Glutamatergic neuron (in vitro differentiated cells): Measurements from ENCODE around the gene RNF208. TPM values are rescaled to one million over a fixed set of nuclear protein-coding genes. Genes with fewer than 3 reads are reported as not detected.
A peak's percentile ranks its signal among the peaks of the same experiment; 100 is the strongest.

Experiments
- DNase-seq: peaks from one replicate; pipeline ENCODE4 v3.0.0; 2022
- H3K27ac Mint-ChIP-seq: one replicate; pipeline ENCODE4 v1.8.0; 2020; ENCODE audit warnings: mild to moderate bottlenecking, mixed read lengths, inconsistent platforms; ENCODE audit not compliant: unreplicated experiment
- H3K27me3 Mint-ChIP-seq: one replicate; pipeline ENCODE4 v1.8.0; 2020; ENCODE audit warnings: mild to moderate bottlenecking, moderate library complexity, mixed read lengths, inconsistent platforms; ENCODE audit not compliant: unreplicated experiment
- H3K36me3 Mint-ChIP-seq: one replicate; pipeline ENCODE4 v1.8.0; 2020; ENCODE audit warnings: mild to moderate bottlenecking, mixed read lengths, inconsistent platforms; ENCODE audit not compliant: unreplicated experiment
- H3K4me1 Mint-ChIP-seq: one replicate; pipeline ENCODE4 v1.8.0; 2020; ENCODE audit warnings: mild to moderate bottlenecking, low read depth, mixed read lengths, inconsistent platforms; ENCODE audit not compliant: unreplicated experiment
- H3K4me3 Mint-ChIP-seq: one replicate; pipeline ENCODE4 v1.8.0; 2020; ENCODE audit warnings: mild to moderate bottlenecking, mixed read lengths, inconsistent platforms; ENCODE audit not compliant: unreplicated experiment
- H3K9me3 Mint-ChIP-seq: one replicate; pipeline ENCODE4 v1.8.0; 2020; ENCODE audit warnings: mild to moderate bottlenecking, moderate library complexity, mixed read lengths, inconsistent platforms; ENCODE audit not compliant: unreplicated experiment
- CTCF ChIP-seq: fragments of 200-600 bp; sonication (generic); IDR thresholded peaks from one replicate; pipeline ENCODE4 v1.5.0; 2021; ENCODE audit not compliant: partially characterized antibody, unreplicated experiment
- total RNA-seq: library from RNA; stranded (reverse); fragmentation: NEBNext Ultra II Directional; extraction: Animal tissue kit (Norgen Biotek cat#: 25700); gene quantifications from one replicate; pipeline ENCODE4 v1.2.1, GENCODE V29; 2021; ENCODE audit not compliant: unreplicated experiment

The RNF208 gene
- total RNA-seq, 1 donor from 2014 or later, result 24.8 TPM

- peaks cover 3% of the 10 kb centered on the region for H3K27me3 Mint-ChIP-seq
- peak within 1 kb of the TSS; percentile 97 for H3K4me3 Mint-ChIP-seq
- DNase-seq, result peak; percentile 96
- peaks cover 12% of the 10 kb centered on the region for H3K9me3 Mint-ChIP-seq
- peaks cover 5% of the 10 kb centered on the region for H3K36me3 Mint-ChIP-seq
- H3K4me1 Mint-ChIP-seq, result peaks cover 13% of the 10 kb centered on the region
- TF ChIP-seq CTCF, result no peak
- peak within 1 kb of the TSS; percentile 85 for H3K27ac Mint-ChIP-seq
Measured at GRCh38 chr9:137205126-137206069, 16.6 kb downstream of the RNF208 start, which contains the start of the genes NDOR1 and TMEM203. TSS of gene NDOR1 (plus strand) at chr9:137205700. CDS start at chr9:137205778, 78 bp downstream. TSS of gene TMEM203 (minus strand) at chr9:137205648. CDS start at chr9:137205414, 234 bp downstream.

GRCh38 chr9:137204731-137205125 lies 17.3 kb downstream of the RNF208 start:
- Mint-ChIP-seq H3K27me3 (peaks cover 3% of the 10 kb centered on the region), H3K9me3 (peaks cover 12% of the 10 kb centered on the region), H3K4me1 (peaks cover 13% of the 10 kb centered on the region), H3K4me3 (peak overlapping the region; percentile 97), H3K27ac (peak overlapping the region; percentile 85), H3K36me3 (peaks cover 5% of the 10 kb centered on the region)
- no peak for TF ChIP-seq CTCF
- no peak for DNase-seq

GRCh38 chr9:137202966-137203365 lies 19.1 kb downstream of the RNF208 start:
- Mint-ChIP-seq H3K9me3 (peaks cover 12% of the 10 kb centered on the region), H3K27me3 (peaks cover 5% of the 10 kb centered on the region), H3K36me3 (peaks cover 5% of the 10 kb centered on the region), H3K27ac (no peak overlapping the region), H3K4me3 (peak overlapping the region; percentile 15), H3K4me1 (peaks cover 13% of the 10 kb centered on the region)
- TF ChIP-seq CTCF, result no peak
- DNase-seq, result no peak

- no peak for TF ChIP-seq CTCF
- H3K4me1 Mint-ChIP-seq, result peaks cover 8% of the 10 kb centered on the region
- peak overlapping the region; percentile 82 for H3K27ac Mint-ChIP-seq
- H3K4me3 Mint-ChIP-seq, result peak overlapping the region; percentile 86
- DNase-seq, result no peak
- peaks cover 5% of the 10 kb centered on the region for H3K27me3 Mint-ChIP-seq
- no peaks in the 10 kb centered on the region for H3K36me3 Mint-ChIP-seq
- H3K9me3 Mint-ChIP-seq, result peaks cover 5% of the 10 kb centered on the region
Measured at GRCh38 chr9:137201205-137201868, 20.7 kb downstream of the RNF208 start.
